HFF-Myc (cell line): Measurements from ENCODE around the gene SMIM32.

ENCODE experiments used
- DNase-seq: peaks from one replicate; pipeline ENCODE4 v3.0.0-alpha.2; 2011; ENCODE audit warnings: low read depth; ENCODE audit errors: extremely low read depth
- H3K4me3 ChIP-seq: replicated peaks from 2 replicates; pipeline ENCODE4 v1.5.1; 2011; ENCODE audit warnings: low read depth, mild to moderate bottlenecking, control low read depth, low read length
- TF ChIP-seq, protein P1 (sequence below): IDR thresholded peaks from 2 replicates; pipeline ENCODE4 v1.5.1; 2012; ENCODE audit warnings: mild to moderate bottlenecking, low read depth, low read length, control low read depth; ENCODE audit errors: missing control alignments

SMIM32 gene

GRCh38 chr5:136191304-136192014 is 1.5 kb downstream of the SMIM32 start:
- no peak for DNase-seq
- TF ChIP-seq, protein P1, sequence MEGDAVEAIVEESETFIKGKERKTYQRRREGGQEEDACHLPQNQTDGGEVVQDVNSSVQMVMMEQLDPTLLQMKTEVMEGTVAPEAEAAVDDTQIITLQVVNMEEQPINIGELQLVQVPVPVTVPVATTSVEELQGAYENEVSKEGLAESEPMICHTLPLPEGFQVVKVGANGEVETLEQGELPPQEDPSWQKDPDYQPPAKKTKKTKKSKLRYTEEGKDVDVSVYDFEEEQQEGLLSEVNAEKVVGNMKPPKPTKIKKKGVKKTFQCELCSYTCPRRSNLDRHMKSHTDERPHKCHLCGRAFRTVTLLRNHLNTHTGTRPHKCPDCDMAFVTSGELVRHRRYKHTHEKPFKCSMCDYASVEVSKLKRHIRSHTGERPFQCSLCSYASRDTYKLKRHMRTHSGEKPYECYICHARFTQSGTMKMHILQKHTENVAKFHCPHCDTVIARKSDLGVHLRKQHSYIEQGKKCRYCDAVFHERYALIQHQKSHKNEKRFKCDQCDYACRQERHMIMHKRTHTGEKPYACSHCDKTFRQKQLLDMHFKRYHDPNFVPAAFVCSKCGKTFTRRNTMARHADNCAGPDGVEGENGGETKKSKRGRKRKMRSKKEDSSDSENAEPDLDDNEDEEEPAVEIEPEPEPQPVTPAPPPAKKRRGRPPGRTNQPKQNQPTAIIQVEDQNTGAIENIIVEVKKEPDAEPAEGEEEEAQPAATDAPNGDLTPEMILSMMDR = no peak
- no peak overlapping the region for H3K4me3 ChIP-seq

DNA sequence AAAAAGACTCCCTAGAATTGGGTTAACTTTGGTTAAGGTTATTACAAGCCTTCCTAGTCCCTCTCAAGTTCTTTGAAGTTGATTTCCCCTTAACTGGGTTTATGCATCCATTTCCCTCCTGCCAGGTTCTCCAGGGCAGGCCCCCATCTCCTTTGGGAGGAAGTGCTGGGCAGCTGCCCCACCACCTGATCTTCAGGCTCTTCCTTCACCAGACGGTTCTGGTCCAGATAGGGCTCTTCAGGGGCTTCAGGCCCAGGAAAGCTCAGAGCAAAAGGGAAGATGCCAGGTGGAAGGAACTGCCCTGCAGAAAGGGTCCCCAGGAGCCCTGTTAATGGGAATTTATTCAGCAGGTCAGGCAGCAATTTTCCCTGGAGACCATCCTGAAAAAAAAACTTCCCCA is 2.1 kb downstream of the SMIM32 start:
- TF ChIP-seq, protein P1 = no peak
- no peak for DNase-seq
- H3K4me3 ChIP-seq = no peak overlapping the region

- no peak for DNase-seq
- TF ChIP-seq, protein P1 = no peak
- H3K4me3 ChIP-seq = no peak overlapping the region
Measured at GRCh38 chr5:136190091-136190720, 2.8 kb downstream of the SMIM32 start.

GRCh38 chr5:136188859-136189258 is 4.1 kb downstream of the SMIM32 start:
- no peak for DNase-seq
- no peak overlapping the region for H3K4me3 ChIP-seq
- TF ChIP-seq, protein P1 = no peak

GRCh38 chr5:136186796-136187195 is 6.2 kb downstream of the SMIM32 start:
- TF ChIP-seq, protein P1 = no peak
- DNase-seq = no peak

DNA sequence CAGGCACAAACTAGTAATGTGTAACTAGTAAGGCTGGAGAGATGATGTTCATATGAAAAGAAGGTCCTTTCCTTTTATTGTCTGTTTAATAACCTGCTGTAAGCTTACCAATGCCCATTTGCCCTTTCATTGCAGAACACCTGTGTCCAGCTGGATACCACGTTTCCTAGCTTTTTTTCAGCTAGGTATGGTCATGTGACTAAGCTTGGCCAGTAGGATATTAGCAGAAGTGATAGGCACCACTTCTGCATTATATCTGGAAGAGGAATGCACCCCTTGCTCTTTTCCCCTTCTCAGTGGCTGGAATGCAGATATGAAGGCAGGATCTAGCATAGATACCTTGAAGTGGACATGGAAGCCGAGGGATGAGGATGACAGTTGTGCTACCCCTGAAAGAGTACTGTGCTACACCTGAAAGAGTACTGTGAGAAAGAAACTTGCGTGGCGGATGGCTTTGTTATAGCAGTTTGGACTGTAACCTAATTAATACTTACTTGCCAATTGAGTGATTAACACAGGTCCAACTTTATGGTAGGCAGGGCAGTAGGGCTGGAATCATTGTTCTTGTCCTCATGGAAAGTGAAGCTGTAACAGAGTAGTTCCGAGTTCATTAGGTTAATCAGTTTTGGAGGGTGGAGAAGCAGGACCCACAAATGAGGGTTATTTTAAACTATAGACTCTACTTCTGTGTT is 6.8 kb downstream of the SMIM32 start:
- no peak overlapping the region for H3K4me3 ChIP-seq
- no peak for DNase-seq
- TF ChIP-seq, protein P1 = no peak

More at GRCh38 chr5:136186796-136187195, 6.2 kb downstream of the SMIM32 start:
- no peak overlapping the region for H3K4me3 ChIP-seq
